ENCODE results near the gene USP48. TPM values are rescaled to one million over a fixed set of nuclear protein-coding genes. Genes with fewer than 3 reads are reported as not detected.
"Not testable (repeated sequence)": the region's sequence is repeated elsewhere in the genome, so short reads cannot be mapped to it uniquely, and the experiment has no call there.

Gene USP48
- total RNA-seq, 1 experiment from 2014 or later, result 40.5 TPM

DNA sequence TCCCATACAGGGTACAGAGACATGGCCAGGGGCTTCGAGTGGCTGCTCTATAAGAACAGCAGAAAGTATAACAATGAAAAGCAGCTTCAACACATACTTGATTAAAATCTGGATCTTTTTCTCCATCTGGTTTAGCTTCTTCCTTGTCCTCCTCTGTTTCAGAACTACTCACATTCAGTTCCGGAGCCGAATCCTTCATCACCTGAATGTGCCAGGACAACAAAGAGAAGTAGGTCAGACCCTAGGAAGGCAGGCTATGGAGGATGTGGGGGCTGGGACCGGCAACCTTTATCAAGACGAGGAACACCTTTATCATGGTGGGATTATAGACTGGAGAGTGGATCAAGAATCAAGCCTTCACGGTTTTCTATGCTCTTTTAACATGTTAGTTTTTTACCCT lies 81.5 kb downstream of the USP48 start:
- DNase-seq (ENCODE audit: low read depth), result no peak

DNA sequence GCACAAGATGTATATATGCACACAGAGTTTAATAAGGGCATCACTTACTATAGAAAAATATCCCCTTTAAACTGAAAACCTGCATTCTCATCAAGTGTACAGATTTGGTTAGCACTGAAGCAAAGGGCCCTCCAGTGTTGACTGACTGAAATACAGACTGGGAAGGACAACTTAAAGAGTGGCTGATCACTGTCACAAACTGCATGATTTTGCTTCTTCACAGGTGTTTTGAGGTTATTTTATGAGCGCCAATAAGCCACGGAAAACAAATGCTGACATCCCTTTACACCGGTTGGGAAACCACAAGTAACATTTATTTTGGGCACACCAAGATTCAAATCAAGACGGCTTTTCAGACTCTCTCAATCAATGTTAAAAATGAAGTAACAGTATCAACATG lies 82.9 kb downstream of the USP48 start:
- DNase-seq (ENCODE audit: low read depth), result no peak

DNA sequence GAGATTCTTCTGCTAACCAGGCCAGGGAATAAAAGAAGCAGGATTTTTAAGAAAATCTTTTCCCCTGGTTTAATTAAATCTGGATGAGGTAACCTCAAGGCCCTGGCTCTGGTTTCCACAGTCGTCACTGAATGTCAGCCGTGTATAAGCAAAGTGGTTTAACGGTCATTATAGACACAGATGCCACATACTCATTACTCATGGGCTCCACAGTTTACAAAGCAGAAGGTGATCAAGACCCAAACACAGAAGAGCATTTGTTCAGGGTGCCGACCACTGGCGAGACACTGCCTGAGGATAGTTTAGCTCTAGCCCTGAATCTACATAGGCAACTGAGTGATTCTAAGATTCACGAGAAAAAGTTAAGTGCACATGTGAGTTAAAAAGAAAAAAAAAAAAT lies 86.0 kb downstream of the USP48 start:
- DNase-seq (ENCODE audit: low read depth), result peak; percentile 94

DNA sequence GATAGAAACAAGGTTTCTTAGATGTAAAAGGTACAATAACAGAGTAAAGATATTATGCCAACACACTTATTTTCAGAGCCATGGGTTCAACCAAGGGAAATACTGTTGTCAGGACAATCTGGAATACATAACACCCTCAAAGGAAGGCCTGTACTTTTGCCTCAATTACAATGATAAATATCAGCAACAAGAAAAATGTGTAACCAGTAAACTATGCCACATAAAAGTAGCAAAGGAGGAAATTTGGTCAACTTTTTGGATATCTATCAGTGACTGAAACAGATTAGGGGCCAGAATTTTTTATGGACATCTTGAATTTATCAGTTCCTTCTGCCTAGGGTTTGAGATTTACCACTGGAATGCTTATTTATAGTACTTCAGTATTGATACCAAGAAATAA lies 89.2 kb downstream of the USP48 start:
- no peak for DNase-seq (ENCODE audit: low read depth)

DNA sequence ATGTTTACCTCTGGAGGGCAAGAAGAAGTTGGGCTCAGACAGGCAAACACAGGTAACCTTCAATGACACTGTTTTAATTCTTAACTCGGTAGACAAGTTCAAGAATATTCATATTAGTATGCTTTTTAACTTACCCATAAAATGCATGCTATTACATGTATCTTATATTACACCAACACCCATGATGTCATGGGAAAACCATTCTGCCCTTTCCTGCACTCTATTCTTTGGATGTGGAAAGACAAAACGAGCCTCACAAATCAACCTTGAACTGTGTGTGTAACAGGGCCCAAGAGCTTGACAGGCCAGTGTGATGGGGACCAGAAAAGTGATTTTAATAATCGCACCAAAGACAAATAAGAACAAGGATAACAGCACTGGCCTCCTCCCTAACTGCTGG lies 91.2 kb downstream of the USP48 start:
- no peak for DNase-seq (ENCODE audit: low read depth)

DNA sequence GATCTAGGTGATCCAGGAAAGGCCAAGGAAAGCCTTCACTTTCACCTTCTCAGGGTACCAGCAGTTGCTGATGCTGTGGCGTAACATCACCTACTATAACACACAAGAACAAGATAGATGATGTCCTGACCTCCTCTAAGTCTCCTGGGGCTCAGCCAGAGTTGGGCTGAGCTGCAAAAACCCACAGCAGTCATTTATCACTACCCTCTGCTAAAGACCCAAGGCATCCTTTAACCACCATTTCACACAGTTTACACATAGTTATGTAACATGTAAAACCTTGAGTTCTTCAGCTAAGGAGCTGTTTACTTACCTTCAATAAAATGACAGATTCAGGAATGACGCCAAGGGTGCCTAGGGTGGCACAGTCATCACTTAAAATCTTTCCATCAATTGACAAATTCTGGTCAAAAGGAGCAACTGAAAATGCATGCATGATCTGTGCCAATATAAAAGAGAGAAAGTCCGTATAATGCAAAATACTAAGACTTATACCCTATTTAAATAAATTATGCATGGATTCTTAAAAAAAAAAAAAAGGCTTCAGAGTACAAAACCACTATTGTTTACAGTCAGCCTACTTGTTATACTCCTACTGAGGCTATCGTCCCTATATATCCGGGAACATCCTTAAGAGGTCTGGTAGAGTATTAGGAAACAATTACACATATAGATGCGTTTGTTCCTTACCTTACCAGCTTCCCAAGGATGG lies 93.1 kb downstream of the USP48 start:
- no peak for DNase-seq (ENCODE audit: low read depth)

DNA sequence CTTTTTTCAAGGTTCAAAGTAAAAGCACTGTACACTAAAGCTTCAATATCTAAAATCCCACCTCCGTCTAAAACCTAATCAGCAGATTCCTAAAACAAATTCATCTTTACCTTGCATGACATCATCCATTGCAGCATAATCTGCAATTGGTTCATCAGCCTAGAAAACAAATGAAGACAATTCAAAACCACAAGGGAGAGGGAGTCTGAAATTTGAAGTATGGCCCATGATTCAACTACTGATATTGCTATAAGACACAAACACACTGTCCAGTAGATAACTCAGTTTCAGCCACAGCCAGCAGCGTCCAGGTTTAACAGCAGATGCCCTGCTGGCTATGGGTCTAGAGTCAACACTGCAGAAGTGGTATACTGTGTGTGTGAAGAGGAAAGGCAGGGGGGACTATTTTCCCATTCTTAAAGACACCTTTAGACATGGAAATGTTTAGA lies 95.8 kb downstream of the USP48 start:
- DNase-seq (ENCODE audit: low read depth), result no peak

DNA sequence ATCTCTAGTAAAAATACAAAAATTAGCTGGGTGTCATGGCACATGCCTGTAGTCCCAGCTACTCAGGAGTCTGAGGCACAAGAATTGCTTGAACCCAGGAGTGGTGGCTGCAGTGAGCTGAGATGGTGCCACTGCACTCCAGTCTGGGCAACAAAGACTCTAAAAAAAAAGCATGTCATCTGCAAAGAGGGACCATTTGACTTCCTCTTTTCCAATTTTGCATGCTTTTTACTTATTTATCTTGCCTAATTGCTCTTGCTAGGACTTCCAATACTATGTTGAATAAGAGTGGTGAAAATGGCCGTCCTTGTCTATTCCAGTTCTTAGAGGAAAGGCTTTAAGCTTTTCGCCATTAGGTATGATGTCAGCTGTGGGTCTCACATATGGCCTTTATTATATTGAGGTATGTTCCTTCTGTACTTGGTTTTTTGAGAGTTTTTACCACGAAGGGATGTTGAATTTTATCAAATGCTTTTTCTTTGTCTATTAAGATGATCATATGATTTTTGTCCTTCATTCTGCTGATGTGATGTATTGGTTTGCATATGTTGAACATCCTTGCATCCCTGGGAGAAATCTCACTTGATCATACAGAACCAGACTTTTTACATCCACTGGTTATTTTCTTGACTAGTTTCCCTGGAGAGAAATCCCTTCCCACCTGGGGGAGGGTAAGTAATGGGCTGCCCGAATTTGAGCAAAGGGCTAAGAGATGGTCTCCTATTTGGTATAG lies 96.8 kb downstream of the USP48 start:
- no peak for DNase-seq (ENCODE audit: low read depth)

DNA sequence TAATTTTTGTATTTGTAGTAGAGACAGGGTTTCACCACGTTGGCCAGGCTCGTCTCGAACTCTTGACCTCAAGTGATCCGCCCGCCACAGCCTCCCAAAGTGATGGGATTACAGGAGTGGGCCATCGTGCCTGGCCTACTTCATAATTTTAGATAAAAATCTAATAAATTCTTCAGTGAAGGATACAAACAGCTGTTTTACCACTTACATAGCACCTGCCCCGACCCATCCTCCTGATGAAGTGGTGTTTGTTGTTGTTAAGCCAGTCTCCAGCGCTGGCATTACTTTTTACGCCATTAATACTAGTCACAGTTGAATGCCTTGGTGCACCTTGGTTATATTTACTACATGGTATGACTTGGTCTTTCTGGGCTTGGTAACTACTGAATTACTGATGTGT lies 101.5 kb downstream of the USP48 start:
- DNase-seq (ENCODE audit: low read depth), result no peak

DNA sequence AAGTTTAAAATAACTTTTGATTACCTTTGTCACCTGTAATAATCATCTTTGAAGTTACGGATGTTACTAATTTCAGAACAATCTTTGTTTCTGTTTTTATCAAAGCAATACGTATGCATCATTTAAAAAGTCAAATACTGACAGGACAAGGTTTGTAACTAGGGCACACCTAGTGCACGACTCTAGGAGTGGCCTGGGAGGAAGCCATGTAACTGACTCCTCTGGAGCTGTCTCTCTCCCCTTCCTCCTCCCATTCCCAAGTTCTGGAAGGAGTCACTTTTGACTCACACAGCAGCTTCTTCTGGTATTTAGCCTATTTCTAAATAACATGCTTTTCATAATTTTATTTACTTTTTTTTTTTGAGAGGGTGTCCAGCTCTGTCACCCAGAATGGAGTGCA lies 102.0 kb downstream of the USP48 start:
- DNase-seq (ENCODE audit: low read depth), result no peak

DNA sequence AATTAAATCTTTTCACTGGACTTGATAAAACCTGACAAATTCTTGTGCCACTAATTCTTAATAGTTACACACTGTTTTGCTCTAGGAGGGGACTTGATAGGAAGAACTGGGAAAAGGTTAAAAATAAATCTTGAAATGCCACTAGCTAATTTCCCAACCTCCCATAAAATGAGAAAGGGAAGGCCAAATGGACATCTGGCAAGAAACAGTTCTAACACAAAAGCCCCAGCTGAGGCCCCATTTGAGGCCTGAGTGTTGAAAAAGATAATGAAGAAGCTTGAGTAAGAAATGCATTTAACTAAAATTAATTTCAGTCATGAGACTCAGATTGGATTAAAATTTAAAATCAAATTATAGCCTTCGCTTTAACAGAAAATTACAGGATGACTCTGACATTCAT lies 102.6 kb downstream of the USP48 start:
- no peak for DNase-seq (ENCODE audit: low read depth)

DNA sequence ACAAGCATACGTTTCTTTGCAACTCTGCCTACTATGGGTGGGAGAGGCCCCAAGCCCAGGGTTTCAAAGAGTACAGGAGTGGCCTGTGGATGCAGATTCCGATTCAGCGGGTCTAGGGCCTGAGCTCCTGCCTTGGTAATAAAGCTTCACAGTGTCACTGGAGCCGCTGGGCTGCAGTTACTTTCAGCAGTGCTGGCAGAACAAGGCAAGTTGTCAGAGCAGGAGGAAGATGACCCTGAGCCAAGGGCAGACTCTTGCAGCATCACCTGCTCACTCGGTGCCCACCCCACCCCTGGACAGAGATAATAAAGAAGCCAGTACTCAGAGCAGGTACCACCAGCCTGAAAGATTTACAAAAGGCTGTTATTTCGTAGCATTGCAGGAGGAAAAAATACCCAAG lies 105.8 kb downstream of the USP48 start:
- DNase-seq (ENCODE audit: low read depth), result no peak

DNA sequence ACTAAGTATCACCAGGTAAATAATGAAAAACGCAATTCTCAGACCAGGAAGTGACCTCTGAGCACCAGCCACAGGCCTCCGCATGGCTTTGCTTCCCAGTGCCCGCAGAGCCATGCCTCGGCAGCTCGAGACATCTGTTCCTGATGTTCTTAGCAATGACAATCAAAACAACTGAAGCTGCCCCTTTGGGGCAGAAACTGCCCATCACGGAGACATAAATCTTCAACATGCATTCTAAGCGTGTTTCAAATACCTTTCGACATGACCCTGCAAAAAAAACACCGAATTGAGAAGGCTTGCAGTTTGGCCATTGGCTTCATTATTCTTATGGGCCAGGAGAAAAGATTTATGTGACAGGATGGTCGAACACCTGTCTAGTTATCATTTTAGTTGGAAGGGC lies 108.0 kb downstream of the USP48 start:
- no peak for DNase-seq (ENCODE audit: low read depth)

DNA sequence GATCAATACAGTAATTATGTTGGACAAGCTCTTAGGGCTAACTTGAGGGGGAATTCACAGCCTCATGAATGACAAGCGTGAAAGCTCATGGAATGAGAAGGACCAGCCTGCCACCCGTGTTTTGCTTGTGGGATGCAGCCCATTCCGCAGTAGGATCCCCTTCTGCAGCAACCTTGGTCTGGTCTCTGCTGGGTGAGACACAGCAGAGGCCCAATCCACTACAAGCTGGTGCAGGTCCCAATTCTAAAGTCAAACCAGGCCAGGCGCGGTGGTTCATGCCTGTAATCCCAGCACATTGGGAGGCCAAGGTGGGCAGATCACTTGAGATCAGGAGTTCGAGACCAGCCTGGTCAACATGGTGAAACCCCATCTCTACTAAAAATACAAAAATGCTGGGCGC lies 109.1 kb downstream of the USP48 start:
- not testable (repeated sequence) for DNase-seq (ENCODE audit: low read depth)

DNA sequence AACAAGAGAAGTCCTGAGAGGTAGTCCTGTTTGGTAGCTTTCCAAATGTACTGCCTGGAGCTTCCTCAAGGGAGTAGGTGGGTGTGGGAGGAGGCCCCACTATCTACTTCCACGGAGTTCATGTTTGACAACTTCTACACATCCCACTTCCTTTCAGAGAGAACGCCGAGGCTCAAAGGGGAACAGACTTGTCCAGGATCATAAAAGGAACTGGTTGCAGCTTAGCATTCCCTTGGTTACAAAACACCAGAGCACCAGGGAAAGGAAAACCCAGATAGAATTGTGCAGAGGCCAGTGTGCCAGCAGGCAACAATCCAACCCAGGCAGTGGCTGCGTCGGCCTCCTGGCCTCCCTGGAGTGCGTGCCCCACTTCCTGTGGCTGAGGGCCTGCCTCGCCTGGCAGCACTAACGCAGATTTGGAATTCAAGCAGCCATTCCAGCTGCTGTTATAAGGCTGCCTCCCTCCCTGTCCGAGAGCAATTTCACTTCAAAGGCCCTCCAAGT lies 109.6 kb downstream of the USP48 start:
- DNase-seq (ENCODE audit: low read depth), result peak; percentile 73

DNA sequence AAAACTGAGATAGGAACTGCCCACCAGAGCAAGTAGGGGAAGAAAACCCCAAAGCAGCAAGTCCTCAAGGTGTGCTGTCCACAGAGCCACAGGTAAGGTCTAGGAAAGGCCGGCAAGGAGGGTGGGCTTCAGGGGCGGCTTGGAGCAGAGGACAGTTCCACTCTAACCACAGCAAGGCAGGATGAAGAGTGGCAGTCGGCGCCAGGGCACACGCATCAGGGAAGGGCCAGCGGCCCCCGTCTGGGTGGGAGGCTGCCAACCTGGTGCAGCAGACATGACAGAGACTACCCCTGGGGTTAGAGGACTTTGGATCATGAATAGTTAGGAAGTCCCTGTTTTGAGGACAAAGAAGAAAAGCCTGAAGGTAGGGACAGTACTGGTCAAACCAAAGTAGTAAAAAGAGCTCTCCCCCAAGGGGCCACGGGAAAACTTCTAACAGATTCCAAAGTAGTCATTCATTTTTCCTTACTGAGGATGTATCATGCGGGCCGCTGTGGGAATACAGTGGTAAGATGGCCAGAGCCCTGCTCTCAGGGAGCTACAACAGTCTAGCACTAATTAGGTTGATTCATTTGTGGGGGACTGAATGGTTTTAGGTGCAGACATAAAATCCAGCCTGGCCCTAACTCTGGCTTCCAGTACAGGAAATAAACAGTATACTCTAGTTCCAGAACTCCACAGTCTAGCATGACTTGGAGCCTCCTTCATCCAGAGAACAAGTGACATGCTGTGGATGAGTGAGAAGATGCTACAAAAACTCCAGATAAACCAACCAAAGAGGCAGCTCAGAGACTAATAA lies 110.3 kb downstream of the USP48 start:
- no peak for DNase-seq (ENCODE audit: low read depth)

DNA sequence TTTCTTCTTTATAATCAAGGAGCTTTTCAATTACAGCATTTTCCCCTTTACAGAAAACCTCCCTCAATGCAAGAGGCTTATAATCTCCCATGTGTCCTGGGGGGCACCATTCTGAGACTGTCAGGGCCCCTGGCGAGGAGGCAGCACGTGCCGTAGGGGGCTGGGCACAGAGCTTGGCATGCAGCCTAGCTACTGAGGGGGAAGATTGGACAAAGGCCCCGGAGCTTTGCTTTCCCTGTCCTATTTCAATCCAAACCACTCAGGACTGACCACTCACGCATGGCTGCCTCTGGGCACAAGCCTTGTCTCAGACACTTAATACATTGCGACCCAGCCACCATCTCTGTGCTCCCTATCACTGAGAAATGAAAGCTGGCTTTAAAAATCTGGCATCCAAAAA lies 111.0 kb downstream of the USP48 start:
- DNase-seq (ENCODE audit: low read depth), result no peak

DNA sequence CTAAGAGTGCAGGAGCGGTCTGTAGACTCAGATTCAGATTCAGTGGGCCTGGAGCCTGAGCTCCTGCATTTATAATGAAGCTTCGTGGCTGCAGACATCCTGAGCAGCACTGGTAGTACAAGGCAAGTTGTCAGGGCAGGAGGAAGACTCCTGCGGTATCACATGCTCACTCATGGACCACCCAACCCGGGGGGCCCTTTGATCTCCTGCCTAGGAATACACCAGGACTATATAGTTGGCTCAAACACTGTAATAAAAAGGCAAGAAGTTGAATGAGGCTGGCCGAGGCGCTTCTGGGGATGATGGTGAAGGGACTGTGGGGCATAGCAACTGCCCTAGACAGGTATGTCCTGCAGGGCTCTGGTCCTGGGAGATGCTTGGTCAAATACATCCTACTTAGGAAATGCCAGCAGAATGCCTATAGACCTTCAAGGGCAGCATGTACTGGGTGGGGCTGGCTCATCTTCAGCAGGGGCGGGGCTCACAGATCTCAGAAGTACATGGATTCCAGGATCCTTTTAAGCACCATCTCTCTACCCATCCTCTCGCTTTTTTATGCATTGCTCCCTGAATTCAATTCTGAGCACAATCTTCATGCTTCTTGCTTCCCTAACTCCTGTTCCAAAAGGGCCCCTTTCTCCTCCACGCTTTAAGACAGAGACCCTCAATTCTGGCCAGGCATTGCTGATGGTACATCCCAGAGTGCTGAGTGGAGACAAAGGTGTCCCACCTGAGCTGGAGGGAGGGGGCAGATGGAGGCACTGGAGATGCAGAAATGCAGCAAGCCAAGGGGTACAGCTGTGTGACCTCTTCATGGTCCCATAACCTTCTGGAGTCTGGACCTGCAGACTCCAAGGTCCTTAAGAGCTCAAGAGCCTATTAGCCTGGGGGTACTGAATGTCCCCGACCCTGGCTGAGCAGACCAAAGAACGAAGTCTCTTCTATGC lies 111.7 kb downstream of the USP48 start:
- no peak for DNase-seq (ENCODE audit: low read depth)

DNA sequence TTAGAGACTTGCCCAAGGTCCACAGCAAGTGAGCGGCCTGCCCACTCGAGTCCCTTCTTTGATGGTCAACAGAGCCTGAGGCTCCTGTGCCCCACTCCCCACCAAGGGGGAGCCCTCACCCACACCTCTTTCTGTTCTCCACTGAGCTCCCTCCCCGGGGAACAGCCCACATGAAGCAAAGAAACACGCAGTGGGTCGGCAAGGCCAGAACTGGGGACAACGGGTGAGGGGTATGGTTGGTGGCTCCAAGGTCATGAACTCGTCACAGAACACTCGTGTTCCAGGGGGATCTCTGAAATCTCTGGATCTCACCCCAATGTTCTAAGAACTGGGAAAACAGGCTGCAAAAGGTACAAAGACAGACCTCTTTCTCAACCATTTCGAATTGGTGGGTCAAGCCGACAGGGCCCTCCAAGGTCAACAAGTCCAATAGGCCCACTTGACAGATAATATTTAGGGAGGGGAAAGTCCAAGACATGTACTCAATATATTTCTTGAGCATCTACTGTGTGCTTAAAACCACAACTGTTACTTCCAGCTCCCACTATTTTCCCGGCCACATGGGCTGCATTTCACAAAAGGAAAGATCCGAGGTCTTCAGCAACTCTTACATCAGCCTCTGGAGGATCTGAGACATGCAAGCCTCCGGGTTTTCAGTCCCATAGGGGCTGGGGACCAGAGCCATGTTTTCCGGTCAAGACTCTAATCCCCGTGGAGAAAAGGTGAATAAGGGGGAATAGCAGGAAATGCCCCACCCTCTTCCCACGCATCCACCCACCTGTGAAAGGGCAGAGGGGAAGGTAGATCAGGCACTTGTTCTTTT lies 112.7 kb downstream of the USP48 start:
- no peak for DNase-seq (ENCODE audit: low read depth)

DNA sequence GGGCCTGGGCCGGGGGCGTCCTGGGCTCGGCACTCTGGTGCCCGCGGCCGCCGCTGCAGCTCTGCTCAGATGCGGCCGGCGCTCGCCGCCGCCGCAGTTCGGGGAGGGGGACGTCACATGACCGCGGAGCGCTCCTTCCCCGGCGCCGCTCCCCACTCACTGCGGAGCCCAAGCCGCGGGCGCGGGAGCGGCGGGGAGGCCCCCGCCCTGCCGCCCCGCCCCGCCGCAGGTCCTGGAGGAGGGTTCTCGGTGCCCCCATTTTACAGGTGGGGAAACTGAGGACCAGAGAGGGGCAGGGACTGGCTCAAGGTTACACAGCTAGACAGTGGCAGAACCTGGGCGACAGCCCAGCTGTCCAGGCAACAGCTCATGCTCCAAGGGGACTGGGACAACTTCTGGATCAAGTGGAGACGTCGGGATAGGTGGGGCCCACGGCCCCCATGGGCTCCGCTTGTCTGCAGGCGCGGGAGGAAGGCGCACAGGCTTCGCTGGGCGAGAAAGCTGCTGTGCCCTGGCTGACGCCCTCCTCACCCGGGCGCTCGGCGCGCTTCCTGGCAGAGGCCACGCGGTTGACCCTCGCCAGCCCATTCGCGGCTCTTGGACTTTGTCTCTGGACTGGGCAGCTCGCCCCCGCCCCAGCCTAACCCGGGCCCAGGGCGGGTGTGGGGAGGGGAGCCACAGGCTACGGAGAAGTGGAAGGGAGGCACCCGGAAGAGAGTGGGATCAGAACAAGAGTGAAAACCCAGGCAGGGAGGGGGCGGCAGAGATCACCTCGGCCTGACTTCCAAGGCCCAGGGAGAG lies 113.5 kb downstream of the USP48 start, which contains the start of gene RAP1GAP:
Gene RAP1GAP (minus strand): TSS at position 100 of the 801 bp plus-strand sequence. CDS start 49,325 bp downstream, outside the sequence.
- no peak for DNase-seq (ENCODE audit: low read depth)

Data from RPMI7951 (cell line).